Ishikawa (cell line): ENCODE measurements around the gene SLC44A1.
A peak's percentile ranks its signal among the peaks of the same experiment; 100 is the strongest.

Experiments
- CEBPB ChIP-seq: IDR thresholded peaks from 2 replicates; pipeline ENCODE4 v1.6.1; 2012
- CREB1 ChIP-seq: IDR thresholded peaks from 2 replicates; pipeline ENCODE4 v1.6.1; 2012; ENCODE audit warnings: low read depth
- EGR1 ChIP-seq: IDR thresholded peaks from 2 replicates; pipeline ENCODE4 v1.6.1; 2012
- EP300 ChIP-seq: IDR thresholded peaks from 2 replicates; pipeline ENCODE4 v1.6.1; 2012; ENCODE audit warnings: borderline replicate concordance
- FOXM1 ChIP-seq: IDR thresholded peaks from 2 replicates; pipeline ENCODE4 v1.6.1; 2012; ENCODE audit warnings: low read depth, borderline replicate concordance
- MAX ChIP-seq: IDR thresholded peaks from 2 replicates; pipeline ENCODE4 v1.6.1; 2012
- NFIC ChIP-seq: IDR thresholded peaks from 2 replicates; pipeline ENCODE4 v1.6.1; 2012
- RAD21 ChIP-seq: IDR thresholded peaks from 2 replicates; pipeline ENCODE4 v1.6.1; 2012; ENCODE audit warnings: low read depth
- REST ChIP-seq: IDR thresholded peaks from 2 replicates; pipeline ENCODE4 v1.6.1; 2012; ENCODE audit warnings: low read depth, mild to moderate bottlenecking
- TAF1 ChIP-seq: IDR thresholded peaks from 2 replicates; pipeline ENCODE4 v1.6.1; 2012; ENCODE audit warnings: low read depth, mild to moderate bottlenecking
- TCF12 ChIP-seq: IDR thresholded peaks from 2 replicates; pipeline ENCODE4 v1.6.1; 2012; ENCODE audit warnings: low read depth
- TEAD4 ChIP-seq: IDR thresholded peaks from 2 replicates; pipeline ENCODE4 v1.6.1; 2012
- USF1 ChIP-seq: IDR thresholded peaks from 2 replicates; pipeline ENCODE4 v1.6.1; 2012
- YY1 ChIP-seq: IDR thresholded peaks from 2 replicates; pipeline ENCODE4 v1.6.1; 2012; ENCODE audit warnings: low read depth
- ZBTB7A ChIP-seq: IDR thresholded peaks from 2 replicates; pipeline ENCODE4 v1.6.1; 2012; ENCODE audit warnings: low read depth

The SLC44A1 gene

GRCh38 chr9:105248691-105249090 is 4.2 kb downstream of the SLC44A1 start:
- no peak for TF ChIP-seq USF1
- TF ChIP-seq MAX: no peak
- no peak for TF ChIP-seq CREB1
- no peak for TF ChIP-seq RAD21
- no peak for TF ChIP-seq TEAD4

DNA sequence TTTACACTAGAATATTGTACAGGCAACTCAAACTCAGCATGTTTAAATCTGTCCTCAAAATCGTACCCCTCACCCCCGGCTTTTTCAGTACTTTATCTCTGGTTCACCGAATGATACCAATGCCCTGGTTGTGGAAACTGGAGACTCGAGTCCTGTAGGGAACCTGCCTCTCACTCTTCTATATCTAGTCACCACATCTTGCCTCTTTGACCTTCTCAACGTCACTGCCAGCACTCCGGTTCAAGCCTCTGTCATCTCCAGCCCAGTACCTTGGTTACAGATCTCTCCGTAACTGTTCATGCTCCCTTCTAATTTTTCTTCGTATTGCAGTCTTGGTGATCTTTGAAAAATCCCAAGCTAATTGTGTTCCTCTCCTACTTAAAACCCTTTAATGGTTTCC is 6.7 kb downstream of the SLC44A1 start:
- TF ChIP-seq TCF12: no peak
- no peak for TF ChIP-seq TEAD4
- no peak for TF ChIP-seq REST
- no peak for TF ChIP-seq EGR1
- no peak for TF ChIP-seq RAD21
- TF ChIP-seq FOXM1: no peak
- no peak for TF ChIP-seq TAF1
- no peak for TF ChIP-seq CREB1
- no peak for TF ChIP-seq YY1
- no peak for TF ChIP-seq USF1
- no peak for TF ChIP-seq NFIC
- TF ChIP-seq ZBTB7A: no peak

- no peak for TF ChIP-seq NFIC
- TF ChIP-seq RAD21: peak; percentile 32; the same call in 1 of the 2 replicates
Measured at GRCh38 chr9:105251733-105252404, 7.4 kb downstream of the SLC44A1 start.

DNA sequence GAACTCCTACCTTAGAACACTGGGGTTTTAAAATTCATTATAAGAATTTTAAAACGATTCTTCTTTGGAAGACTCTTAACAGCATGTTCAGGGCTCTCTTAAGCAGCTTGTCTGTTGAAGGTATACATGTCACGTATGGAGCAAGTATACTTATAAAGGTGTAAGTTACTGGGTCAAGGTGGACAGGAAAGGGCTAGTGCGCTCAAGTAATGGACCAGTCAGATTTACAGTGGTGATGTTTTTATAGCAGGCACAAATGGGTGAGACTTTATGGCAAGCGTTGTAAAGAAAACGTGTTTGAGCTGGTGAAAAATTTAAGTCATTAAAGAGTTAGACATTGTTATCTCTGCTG is 7.9 kb downstream of the SLC44A1 start:
- TF ChIP-seq EP300: no peak
- no peak for TF ChIP-seq NFIC
- no peak for TF ChIP-seq MAX
- no peak for TF ChIP-seq ZBTB7A

DNA sequence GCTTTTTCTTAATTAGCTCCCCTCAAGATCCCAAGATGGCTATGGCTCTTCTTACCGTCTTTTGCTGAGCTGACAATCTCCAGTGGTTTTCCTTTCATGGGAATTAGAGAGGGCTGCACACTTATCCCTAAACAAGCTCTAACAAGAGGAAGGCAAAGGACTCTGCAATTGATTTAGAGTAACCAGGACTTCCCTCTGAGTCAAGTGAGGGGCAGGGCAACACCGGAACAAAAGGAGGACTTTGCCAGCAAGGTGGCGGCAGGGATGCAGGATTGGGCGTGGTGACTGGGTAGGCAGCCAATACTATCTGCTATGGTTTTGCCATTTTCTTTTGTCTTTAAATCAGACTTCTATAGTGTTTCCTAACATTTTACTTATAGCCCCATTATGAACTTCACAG is 9.8 kb downstream of the SLC44A1 start:
- TF ChIP-seq REST: no peak
- no peak for TF ChIP-seq NFIC
- TF ChIP-seq TCF12: no peak
- no peak for TF ChIP-seq EP300
- no peak for TF ChIP-seq RAD21
- no peak for TF ChIP-seq CEBPB
- TF ChIP-seq USF1: no peak
- no peak for TF ChIP-seq TEAD4
- no peak for TF ChIP-seq YY1
- no peak for TF ChIP-seq EGR1
- TF ChIP-seq TAF1: no peak
- TF ChIP-seq ZBTB7A: no peak
- TF ChIP-seq MAX: no peak
- TF ChIP-seq FOXM1: no peak
- TF ChIP-seq CREB1: no peak

DNA sequence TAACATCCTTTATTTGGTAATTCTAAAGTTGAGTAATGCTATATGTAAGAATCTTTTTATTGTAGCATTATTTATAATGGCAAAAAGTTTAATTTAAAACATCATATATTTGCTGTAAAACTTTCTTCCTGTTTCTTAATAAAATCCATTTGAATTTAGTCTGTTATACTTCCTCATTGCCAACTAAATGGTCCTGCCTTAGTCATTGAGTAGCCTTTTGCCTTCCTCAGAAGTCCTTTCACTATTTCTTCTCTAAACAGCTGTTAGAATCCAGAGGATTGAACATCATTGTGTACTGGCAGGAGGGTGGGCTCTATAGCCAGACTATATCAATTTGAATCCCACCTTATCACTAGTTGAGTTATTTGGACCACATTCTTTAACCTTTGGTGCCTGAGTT is 11.0 kb downstream of the SLC44A1 start:
- TF ChIP-seq CEBPB: no peak
- no peak for TF ChIP-seq MAX
- no peak for TF ChIP-seq TAF1
- TF ChIP-seq CREB1: no peak
- no peak for TF ChIP-seq RAD21
- no peak for TF ChIP-seq TCF12
- TF ChIP-seq FOXM1: no peak
- TF ChIP-seq TEAD4: no peak
- no peak for TF ChIP-seq EP300
